GM10266 (cell line): ENCODE data around the gene RPL5.
A peak's percentile ranks its signal among the peaks of the same experiment; 100 is the strongest.
"Not testable (repeated sequence)": the region's sequence is repeated elsewhere in the genome, so short reads cannot be mapped to it uniquely, and the experiment has no call there.

ENCODE experiments used
- DNase-seq: peaks from one replicate; pipeline ENCODE4 v3.0.0; 2012; ENCODE audit errors: extremely low spot score
- CTCF ChIP-seq: IDR thresholded peaks from 2 replicates; pipeline ENCODE4 v1.5.1; 2012; ENCODE audit warnings: mild to moderate bottlenecking, low read depth; ENCODE audit not compliant: control insufficient read depth, insufficient read depth; ENCODE audit errors: missing control alignments

RPL5 gene

GRCh38 chr1:92831762-92832536 lies at the start of gene RPL5:
Gene RPL5 (plus strand): TSS chr1:92832040. CDS start chr1:92832115, 75 bp downstream.
- TF ChIP-seq CTCF = peak; percentile 99
- peak; percentile 92 for DNase-seq

GRCh38 chr1:92783550-92783949 lies 48.3 kb upstream of the RPL5 start:
- DNase-seq = not testable (repeated sequence)

- TF ChIP-seq CTCF = no peak
- DNase-seq = peak; percentile 48
Observed at GRCh38 chr1:92784021-92784638, 47.7 kb upstream of the RPL5 start.

- TF ChIP-seq CTCF = no peak
- peak; percentile 94 for DNase-seq
Observed at GRCh38 chr1:92784639-92785500, 47.0 kb upstream of the RPL5 start, which contains the start of gene EVI5. Gene EVI5 (minus strand): TSS chr1:92785108. CDS start chr1:92736546, 48,562 bp downstream.

GRCh38 chr1:92786111-92786901 lies 45.5 kb upstream of the RPL5 start:
- no peak for DNase-seq
- TF ChIP-seq CTCF = no peak

GRCh38 chr1:92790081-92790480 lies 41.8 kb upstream of the RPL5 start:
- no peak for DNase-seq
- no peak for TF ChIP-seq CTCF

GRCh38 chr1:92790867-92791266 lies 41.0 kb upstream of the RPL5 start:
- no peak for DNase-seq
- no peak for TF ChIP-seq CTCF
